Measurements from ENCODE around the gene PGAP6. TPM values are rescaled to one million over a fixed set of nuclear protein-coding genes. Genes with fewer than 3 reads are reported as not detected.
"Not testable (repeated sequence)": the region's sequence is repeated elsewhere in the genome, so short reads cannot be mapped to it uniquely, and the experiment has no call there.

PGAP6 gene
- total RNA-seq, 1 donor from 2014 or later: 32.4 TPM

DNA sequence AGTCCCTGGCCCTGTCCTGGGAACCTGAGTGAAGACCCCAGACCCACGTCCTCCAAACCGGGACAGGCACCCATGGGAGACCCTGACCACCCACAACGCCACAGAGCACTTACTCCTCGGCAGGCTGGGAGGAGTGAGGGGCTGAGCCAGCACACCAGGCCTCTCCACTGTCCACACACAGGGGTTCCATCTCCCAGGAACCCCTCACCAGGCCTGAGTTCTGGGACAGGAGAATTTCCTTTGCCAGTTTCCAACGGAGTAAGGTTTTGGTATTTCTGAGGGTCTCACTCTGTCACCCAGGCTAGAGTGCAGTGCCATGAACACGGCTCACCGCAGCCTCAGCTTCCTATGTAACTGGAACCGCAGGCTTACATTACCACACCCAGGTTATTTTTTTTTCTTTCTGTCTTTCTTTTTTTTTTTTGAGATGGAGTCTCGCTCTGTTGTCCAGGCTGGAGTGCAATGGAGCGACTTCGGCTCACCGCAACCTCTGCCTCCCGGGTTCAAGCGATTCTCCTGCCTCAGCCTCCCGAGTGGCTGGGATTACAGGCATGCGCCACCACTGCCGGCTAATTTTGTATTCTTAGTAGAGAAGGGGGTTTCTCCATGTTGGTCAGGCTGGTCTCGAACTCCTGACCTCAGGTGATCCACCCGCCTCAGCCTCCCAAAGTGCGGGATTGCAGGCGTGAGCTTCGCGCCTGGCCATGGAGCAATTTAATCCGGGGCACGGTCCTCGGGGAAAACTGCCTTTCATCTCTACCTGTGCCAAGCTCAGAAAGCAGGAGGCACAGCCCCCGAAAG is 1.6 kb downstream of the PGAP6 start:
- intact Hi-C loops (cut with micrococcal nuclease): loop anchor here (5.0 kb wide), 1 partner anchor 207 kb away; no protein-coding TSS in a partner anchor

DNA sequence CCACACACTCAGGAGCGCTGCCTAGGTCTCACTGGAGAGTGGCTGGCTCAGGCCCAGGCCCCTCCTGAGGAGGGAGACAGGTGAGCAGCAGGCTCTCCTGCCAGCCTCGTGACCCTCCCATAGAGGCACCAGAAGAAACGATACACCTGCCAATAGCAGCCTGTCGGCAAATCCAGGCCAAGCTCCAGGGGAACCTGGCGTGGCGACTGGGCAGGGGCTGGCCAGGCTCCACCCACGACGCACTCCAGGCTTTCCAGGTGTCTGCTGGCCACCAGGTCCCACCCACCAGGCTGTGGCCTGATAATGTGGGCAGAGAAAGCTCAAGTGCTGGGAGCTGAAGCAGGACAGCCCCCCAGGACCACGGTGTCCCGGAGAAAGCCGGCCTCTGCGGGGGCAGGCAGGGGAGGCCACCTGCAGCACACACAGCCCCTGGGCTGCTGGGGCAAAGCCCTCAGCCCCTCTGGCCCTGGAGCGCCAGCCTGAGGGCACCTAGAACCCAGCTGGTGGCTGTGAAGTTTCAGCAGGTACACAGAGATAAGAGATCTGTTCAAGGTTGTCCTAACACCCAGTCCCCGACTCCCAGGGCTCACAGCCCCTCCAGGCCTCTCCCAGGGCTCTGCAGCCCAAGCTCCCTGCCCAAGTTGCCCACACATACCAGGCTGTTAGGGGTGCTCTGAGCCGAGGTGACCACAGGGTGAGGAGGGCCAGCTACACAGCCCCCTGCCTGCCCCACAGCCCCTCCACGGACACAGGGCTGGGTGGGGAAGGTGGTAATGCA is 2.4 kb downstream of the PGAP6 start:
- intact Hi-C loops (cut with micrococcal nuclease): no loop called here

DNA sequence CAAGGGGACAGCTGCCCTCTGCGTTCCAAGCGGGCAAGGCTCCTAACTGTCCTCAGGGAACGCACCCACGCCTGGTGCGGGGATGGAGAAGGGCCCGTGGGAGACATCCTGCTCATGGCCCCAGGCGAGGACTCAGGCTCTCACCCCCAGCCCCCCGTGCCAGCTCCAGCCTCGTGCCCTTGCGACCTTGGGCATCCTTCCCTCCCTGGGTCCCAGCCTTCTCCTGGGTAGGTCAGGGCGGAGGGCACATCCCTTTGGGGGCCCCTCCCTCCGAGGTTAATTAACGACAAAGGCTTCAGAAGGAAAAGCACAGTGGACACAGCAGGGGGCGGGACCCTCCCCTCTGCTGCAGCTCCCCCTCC is 3.0 kb downstream of the PGAP6 start:
- intact Hi-C loops (cut with micrococcal nuclease): no loop called here

DNA sequence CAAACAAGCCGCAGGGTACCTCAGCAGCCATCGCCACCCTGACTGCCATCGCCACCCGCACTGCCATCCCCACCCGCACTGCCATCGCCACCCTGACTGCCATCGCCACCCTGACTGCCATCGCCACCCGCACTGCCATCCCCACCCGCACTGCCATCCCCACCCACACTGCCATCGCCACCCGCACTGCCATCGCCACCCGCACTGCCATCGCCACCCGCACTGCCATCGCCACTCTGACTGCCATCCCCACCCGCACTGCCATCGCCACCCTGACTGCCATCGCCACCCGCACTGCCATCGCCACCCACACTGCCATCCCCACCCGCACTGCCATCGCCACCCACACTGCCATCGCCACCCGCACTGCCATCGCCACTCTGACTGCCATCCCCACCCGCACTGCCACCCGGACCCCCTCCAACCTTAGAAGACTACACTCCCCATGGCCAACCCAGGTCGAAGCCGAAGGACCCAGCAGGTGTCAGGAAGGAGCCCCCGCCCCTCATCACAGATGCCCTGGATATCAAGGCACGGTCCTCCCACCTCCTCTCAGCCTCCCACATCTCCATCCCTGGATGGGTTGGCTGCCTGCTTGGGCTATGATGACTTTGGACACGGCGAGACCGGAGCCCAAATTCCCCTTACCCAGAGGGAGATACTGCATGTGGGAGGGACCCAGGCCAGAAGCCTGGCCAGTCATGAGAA is 3.5 kb downstream of the PGAP6 start:
- intact Hi-C loops (cut with micrococcal nuclease): not testable (repeated sequence)

DNA sequence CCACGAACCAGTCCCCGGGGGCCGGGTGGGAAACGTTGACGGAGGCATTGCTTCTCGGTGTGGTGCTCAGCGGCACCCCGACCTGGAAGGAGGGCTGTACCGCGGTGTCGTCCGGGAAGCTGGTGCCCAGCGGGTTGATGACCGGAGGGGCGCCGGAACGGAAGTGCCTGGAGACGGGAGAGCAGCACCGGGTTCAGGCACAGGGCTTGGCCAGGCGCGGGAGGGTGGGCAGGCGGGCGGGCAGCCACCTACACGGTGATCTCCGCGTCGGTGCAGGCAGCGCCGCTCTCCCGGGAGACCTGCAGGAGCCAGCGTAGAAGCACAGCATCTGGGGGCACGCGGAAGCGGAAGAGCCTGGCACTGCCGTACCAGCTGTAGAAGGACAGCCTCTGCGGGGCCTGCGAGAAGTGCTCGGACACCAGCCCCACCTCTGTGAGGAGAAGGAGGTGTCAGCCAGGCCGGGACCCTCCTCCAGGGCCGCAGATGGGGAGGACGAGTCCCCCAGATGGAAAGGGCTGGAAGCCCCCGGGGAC is 4.3 kb downstream of the PGAP6 start:
- intact Hi-C loops (cut with micrococcal nuclease): no loop called here

DNA sequence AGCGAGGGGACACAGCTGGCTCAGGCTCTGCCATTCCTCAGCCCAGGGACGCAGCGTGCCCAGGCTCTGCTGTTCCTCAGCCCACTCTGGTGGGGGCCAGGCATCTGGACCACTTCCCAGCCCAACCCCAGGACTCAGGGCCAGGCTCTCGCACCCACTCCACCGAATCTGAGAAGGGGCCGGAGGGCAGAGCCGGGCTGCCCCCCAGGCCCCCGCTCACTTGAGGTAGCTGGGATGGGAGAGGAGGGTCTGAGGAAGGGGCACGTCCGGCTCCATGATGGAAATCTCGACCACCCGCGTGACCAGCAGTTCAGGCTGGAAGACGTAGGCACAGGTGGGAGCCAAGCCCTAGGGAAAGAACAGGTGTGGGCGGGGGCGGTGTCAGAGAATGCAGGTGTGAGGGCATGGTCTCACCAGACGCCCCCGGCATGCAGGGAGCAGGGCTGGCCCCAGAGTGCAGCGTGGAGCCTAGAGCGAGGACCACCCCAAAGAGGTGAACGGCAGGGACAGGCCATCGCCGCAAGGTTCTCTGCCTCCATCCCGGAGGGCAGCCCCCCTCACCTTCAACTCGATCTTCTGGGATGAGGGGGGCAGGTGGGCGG is 4.9 kb downstream of the PGAP6 start:
- intact Hi-C loops (cut with micrococcal nuclease): no loop called here

DNA sequence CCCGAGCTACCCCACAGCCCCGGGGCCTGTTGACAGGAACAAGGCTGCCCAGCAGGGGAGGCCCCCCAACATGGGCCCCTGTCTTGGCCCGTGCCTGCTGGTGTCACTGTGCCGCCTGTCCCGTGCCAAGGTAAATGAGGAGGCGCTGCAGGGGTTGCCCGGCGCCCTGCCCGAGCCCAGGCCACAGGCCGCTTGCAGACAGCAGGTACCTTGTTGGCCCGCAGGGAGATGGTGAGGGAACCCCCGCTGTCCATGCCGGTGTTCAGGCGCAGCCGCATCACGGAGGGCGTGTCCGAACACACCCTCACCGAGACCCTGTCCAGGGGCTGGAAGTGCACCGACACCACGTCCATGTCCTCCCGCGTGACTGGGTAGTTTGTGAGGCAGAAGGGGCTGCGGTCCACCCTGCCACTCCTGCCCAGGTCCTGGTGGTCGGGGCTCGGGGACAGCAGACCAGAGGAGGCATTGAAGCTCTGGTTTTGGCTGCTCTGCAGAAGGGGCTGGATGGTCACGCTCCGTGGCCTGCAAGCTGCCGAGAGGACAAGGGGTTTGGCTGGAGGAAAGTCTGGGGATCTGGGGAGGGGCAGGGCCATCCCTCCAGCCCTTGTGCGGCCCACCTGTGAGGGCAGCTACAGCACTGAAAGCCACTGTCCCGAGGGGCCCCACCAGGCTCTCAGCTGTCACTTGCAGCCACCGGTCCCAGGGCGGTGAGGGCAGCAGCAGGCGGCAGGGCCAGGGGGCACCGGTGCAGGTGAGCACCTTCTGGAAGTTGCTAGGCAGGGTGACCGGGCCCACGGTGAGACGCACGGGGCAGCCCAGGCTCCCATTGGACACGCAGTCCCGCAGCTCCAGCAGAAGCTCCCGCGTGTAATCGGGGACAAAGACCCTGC is 5.6 kb downstream of the PGAP6 start:
- intact Hi-C loops (cut with micrococcal nuclease): no loop called here

DNA sequence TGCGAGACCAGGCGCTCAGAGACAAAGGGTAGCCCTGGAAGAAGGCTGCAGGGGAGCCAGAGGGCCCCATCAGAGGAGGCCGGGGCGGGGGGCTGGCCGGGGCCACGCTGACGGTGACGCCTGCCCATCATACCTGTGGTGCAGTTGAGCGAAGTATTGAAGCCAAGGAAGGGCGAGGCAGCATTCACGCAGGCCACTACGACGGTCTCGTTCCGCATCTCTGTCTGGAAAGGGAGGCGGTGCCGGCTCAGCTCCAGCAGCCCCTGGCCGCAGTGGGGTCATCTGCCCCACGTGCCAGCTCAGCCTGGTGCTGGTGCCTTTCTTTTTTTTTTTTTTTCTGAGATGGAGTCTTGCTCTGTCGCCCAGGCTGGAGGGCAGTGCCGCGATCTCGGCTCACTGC is 6.6 kb downstream of the PGAP6 start:
- intact Hi-C loops (cut with micrococcal nuclease): no loop called here

DNA sequence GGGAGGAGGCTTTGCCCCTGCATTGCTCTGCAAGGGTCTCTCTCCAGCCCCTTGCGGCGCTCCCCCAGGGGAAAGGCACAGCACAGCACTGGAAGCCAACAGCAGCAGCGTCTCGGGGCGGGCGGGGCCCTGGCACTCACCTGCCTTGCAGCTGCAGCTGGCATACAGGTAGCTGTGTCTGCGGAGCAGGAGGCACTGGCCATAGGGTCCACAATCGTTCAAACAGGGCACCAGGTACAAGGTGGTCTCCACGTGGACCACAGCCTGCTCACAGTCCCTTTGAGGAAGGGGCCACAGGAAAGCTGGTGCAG is 7.2 kb downstream of the PGAP6 start:
- intact Hi-C loops (cut with micrococcal nuclease): no loop called here

DNA sequence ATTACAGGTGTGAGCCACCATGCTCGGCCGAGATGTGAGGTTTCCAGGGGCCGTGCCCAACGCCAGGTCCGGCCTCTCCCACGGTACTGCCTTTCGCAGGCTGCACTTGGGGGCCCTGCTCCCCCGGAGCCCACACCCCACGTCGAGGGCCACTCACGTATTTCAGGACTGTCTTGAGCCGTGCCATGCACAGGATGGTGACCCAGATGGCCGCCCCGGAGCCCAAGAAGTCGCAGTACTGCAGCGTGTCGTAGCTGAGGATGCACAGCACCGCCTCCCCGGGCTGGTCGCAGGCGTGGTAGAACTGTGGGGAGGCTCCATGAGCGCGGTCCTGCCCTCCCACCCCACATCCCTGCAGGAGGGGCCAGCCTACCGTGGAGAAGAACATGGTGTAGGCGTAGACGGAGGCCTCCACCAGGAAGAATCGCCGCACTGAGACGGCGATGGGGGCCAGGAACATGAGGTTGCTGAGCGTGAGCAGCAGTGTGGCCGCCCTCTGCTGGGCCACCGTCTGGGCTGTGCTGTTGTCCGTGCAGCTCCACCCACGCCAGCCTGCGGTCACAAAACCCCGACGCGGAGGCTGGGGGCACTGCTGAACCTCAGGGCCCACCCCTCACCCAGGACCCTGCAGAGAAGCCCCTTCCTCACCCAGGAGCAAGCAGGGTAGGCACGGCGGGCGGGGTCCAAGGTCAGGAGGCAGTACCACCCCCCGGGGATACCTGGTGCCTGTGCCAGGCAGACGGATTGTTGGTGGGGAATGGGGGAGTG is 7.7 kb downstream of the PGAP6 start:
- intact Hi-C loops (cut with micrococcal nuclease): no loop called here

DNA sequence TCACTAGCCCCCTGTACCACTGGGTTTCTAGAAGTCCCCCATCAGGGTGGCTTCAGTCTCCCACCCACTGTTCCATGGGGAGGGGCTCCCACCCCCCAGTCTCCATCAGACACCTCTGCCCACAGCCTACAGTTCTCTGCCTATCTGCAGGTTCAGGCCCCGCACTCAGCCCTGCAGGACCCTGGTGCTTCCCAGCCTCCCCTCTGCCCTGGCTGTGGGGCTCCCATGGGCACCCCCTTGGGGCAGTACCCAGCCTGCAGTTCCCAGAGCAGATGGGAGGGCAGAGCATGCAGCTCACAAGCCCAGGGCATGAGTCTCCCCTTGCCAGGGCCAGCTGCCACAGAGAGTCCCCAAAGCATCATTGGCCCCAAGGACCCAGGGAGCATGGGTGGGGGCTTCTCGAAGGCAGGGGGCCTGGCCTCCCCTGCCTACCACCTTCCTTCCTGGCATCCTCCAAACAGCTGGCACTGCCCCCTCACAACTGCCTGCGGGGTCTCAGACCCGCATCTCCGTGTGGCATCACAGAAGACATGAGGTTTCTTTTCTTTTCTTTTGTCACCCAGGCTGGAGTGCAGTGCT is 8.7 kb downstream of the PGAP6 start:
- intact Hi-C loops (cut with micrococcal nuclease): no loop called here

DNA sequence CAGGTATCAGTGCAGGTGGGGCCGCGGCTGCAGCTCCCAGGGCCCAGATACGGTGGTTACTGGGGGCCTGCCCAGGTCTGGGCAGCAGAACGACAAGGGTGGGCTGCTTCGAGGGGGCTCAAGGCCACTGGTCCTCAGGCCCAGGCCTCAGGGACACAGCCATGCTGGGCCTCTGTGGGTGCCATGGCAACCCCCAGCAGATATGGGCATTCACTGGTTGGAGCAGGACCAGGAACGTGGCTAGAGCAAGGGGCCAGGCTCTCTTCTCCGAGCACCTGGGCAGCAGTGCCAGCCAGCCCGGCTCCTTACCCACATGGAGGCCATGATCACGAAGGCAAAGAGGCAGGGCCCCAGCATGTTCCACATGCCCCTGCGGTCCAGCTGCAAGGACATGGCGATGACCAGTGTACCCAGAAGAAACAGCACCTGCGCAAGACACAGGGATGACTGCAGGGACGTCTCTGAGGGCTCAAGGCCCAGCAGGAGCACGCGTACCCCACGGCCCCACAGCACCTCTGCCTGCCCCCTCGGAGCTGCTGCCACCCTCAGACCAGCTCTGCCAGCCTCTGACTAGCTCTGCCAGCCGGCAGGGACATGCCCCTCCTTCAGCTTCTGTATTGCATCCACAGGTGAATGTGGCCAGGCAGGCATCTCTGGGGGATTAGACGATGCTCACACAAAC is 9.3 kb downstream of the PGAP6 start:
- intact Hi-C loops (cut with micrococcal nuclease): no loop called here

DNA sequence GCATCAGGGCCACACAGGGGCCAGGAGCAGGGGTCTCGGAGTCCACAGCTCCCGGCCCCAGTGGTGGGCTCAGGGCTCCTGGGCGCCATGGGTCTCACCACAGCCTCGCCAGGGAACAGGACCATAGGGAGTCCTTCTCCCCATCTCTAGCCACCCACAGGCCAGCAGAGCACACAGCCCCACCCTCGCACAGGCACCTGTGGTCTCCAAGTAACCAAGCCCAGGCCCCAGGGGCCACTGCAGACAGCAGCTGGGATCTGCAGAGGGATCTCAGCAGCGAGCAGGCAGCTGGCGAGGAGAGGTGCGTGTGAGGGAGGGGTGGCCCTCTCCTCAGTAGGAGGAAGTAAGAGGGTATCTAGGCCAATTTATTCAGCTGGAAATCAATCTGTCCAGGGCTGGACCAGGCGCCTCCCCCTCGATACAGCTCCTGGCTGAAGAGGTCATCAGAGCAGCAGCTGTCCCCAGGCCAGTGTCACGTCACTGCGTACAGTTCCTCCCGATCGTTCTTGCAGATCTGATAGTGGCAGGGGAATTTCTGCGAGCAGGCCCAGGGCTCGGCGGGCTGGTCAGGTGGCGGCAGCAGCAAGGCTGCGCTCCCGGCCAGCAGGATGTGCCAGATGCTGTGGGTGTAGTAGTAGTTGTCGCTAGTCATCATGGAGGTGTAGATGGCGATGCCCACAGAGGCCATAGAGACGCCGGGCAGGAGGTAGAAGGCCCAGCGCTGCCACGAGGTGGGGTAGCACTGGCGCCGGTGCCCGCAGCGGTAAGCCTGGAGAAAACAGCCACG is 10.1 kb downstream of the PGAP6 start:
- intact Hi-C loops (cut with micrococcal nuclease): no loop called here

DNA sequence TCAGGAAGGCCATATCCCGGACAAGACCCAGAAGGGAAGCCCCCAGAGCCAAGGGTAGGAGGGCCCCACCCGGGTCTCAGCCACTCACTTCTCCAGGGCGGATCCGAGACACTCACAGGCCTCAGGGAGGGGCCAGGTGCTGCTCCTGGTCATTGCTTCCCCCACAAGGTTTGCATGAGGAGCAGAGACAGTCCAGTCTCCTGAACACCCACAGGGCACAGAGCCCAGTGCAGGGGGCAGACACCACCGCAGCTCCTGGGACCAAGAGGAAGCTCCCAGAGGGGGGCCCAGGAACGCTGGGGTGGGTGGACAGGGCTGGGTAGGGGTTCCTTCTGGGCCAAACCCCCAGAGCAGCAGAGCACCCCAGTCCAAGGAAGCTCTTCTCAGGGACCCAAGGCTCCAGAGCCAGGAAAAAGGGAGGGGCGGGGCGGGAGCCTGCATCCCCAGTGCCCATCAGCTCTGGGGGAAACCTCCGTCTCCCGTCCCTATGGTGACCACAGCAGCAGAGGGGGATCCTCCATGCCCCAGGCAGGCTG is 10.7 kb downstream of the PGAP6 start:
- intact Hi-C loops (cut with micrococcal nuclease): loop anchor here (1.0 kb wide), 1 partner anchor 19 kb away; the partner anchor contains the start of gene AXIN1

DNA sequence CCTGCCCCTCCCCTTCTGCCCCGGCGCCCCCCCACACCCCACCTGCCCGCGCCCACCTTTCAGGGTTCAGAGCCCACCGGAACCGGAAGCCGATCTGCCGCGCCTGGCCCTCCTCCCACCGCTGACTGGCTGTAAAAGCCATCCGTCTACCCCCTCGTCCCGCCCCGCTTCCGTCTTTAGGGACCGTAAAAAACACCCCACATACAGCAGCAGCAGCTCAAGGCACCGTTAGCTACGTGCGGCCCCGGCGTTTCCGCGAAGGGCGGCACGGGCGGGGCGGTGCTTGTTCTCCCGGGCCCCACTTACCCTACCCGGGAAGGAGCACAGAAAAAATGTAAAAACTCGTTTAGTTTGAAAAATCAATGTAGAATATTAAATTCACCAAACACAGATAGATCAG is 11.3 kb downstream of the PGAP6 start, which contains the start of gene MRPL28:
Gene MRPL28, minus strand, starts transcription at position 96 of the 400 bp plus-strand sequence. CDS start 320 bp downstream, outside the sequence.
- intact Hi-C loops (cut with micrococcal nuclease): loop anchor here (1.0 kb wide), 1 partner anchor 18 kb away; the partner anchor contains the start of gene AXIN1

DNA sequence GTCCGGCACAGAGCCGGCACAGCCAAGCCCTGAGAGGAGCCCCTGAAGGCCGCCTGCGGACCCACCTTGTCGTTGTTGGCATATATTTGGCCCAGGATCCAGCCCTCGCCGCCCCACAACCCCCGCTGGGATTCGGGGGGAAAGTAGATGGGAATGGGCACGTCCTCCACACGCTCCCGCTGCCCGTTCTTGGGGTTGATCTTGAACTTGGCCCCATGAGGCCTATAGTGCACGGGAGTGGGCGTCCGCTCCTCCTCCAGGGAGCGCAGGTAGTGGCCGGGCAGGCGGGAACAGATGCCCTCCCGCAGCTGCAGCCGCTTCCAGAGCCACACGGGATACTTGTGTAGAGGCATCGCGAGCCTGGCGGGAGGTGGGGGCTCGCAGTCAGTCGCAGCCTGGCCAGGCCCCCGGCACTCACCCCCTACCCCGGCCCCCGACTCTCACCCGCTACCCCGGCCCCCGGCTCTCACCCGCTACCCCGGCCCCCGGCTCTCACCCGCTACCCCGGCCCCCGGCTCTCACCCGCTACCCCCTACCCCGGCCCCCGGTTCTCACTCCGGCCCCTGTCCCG is 11.8 kb downstream of the PGAP6 start:
- intact Hi-C loops (cut with micrococcal nuclease): loop anchor here (1.0 kb wide), 1 partner anchor 18 kb away; the partner anchor contains the start of gene AXIN1

DNA sequence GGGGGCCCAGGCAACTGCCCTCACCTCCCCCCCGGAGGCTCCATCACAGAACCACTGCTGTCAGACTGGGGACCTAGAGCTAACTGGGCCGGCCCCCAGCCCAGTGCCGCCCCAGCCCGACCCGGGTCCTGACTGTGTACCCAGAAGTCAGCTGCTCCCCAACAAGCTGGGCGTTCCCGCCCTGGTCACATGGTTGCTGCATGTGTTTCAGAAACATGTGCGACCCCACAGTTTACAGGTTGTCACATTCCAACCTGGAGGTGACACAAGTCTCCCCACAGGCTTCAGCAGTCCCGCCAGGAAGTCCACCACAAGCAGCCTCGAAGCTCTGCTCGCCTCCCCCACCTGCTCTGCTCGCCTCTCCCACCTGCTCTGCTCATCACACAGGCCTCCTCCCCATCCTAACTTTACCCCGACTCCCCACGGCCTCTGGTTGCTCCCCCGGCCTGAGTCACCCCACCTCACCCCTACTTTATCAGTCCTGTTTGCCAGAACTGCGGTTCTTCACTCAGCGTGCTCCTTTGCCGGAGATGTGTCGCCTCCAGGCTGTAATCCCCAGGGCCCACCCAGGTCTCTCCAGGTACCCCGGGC is 12.4 kb downstream of the PGAP6 start:
- intact Hi-C loops (cut with micrococcal nuclease): no loop called here

Measured in T-helper 2 cell treated with Interferon-gamma antibody and Interleukin-4, amounts not matched to agents 100 ng/mL and 5 ng/mL, for 36 hours (primary cell).